ENCODE data around the gene LRP1. TPM values are rescaled to one million over a fixed set of nuclear protein-coding genes. Genes with fewer than 3 reads are reported as not detected.

LRP1 gene
- polyA plus RNA-seq, 1 donor (not counting 4 experiments of a cell fraction or from before 2014, with no cell fraction given), result 4.9 TPM

DNA sequence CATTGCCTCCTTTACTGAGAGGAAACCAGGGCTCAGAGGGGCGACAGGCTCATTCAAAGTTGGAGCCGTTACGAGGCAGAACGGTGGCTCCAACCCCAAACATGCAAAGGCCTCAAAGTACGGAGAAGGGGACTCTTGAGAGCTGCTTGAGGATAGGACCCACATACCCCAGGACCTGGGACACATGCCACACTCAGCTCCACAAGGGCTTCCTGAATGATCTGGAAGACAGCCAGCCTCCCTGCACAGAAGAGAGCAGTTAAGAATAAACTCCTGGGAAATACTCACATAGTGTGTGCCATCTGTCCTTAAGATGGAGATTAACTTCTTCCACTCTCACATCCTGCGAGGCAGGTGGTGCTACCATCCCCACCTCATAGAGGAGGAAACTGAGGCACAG, 61.8 kb downstream of the LRP1 start:
- no peaks in the 10 kb centered on the region for H3K9me3 ChIP-seq (ENCODE audit: control insufficient read depth, low read depth, low read length)
- H3K79me2 ChIP-seq (ENCODE audit: control insufficient read depth, insufficient read depth, low read length), result no peaks in the 10 kb centered on the region
- H3K36me3 ChIP-seq (ENCODE audit: control insufficient read depth in 2 of 2, extremely low read depth in 1 of 2, insufficient read depth in 2 of 2, low read length in 2 of 2), result peaks cover 0 to 39% of the 10 kb centered on the region in 2 experiments
- H3K27me3 ChIP-seq (ENCODE audit: control insufficient read depth, extremely low read depth, insufficient read depth, low read length), result no peaks in the 10 kb centered on the region
- FAIRE-seq (no peak), DNase-seq (ENCODE audit: low read depth, low spot score) (no peak)
- dilution Hi-C loops (cut with MboI; ENCODE audit: extremely low pct_ligation_motif_present, low sequenced_read_pairs), result no loop called here
- H3K4me1 ChIP-seq (ENCODE audit: control insufficient read depth, extremely low read depth, insufficient read depth, low read length), result no peaks in the 10 kb centered on the region
- no peaks in the 10 kb centered on the region for H3K9me1 ChIP-seq (ENCODE audit: control insufficient read depth, extremely low read depth, insufficient read depth, low read length)
- H3K9ac ChIP-seq (ENCODE audit: control insufficient read depth, extremely low read depth, insufficient read depth, low read length), result no peak overlapping the region
- no peaks in the 10 kb centered on the region for H4K20me1 ChIP-seq (ENCODE audit: control insufficient read depth, extremely low read depth, insufficient read depth, low read length)
- no peak for TF ChIP-seq EZH2 (IDR thresholded peaks at IDR 0.05; ENCODE audit: low read length)
- TF ChIP-seq, protein P1, sequence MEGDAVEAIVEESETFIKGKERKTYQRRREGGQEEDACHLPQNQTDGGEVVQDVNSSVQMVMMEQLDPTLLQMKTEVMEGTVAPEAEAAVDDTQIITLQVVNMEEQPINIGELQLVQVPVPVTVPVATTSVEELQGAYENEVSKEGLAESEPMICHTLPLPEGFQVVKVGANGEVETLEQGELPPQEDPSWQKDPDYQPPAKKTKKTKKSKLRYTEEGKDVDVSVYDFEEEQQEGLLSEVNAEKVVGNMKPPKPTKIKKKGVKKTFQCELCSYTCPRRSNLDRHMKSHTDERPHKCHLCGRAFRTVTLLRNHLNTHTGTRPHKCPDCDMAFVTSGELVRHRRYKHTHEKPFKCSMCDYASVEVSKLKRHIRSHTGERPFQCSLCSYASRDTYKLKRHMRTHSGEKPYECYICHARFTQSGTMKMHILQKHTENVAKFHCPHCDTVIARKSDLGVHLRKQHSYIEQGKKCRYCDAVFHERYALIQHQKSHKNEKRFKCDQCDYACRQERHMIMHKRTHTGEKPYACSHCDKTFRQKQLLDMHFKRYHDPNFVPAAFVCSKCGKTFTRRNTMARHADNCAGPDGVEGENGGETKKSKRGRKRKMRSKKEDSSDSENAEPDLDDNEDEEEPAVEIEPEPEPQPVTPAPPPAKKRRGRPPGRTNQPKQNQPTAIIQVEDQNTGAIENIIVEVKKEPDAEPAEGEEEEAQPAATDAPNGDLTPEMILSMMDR (optimal IDR thresholded peaks at IDR 0.05 in 1 of 3, IDR thresholded peaks at IDR 0.05 in 1 of 3, conservative IDR thresholded peaks at IDR 0.05 in 1 of 3; ENCODE audit: extremely low read depth in 1 of 3, insufficient read depth in 2 of 3, low read length in 3 of 3), result no peak
- H3K4me2 ChIP-seq (ENCODE audit: control insufficient read depth, extremely low read depth, insufficient read depth, low read depth, low read length), result no peak overlapping the region
- no peak overlapping the region for H2AFZ ChIP-seq (ENCODE audit: control insufficient read depth, low read length)
- no peak overlapping the region for H3K4me3 ChIP-seq (ENCODE audit: control insufficient read depth in 2 of 3, extremely low read depth in 1 of 3, insufficient read depth in 2 of 3, low read depth in 1 of 3, low read length in 3 of 3)
- H3K27ac ChIP-seq (ENCODE audit: control insufficient read depth, insufficient read depth, low read length), result no peak overlapping the region

DNA sequence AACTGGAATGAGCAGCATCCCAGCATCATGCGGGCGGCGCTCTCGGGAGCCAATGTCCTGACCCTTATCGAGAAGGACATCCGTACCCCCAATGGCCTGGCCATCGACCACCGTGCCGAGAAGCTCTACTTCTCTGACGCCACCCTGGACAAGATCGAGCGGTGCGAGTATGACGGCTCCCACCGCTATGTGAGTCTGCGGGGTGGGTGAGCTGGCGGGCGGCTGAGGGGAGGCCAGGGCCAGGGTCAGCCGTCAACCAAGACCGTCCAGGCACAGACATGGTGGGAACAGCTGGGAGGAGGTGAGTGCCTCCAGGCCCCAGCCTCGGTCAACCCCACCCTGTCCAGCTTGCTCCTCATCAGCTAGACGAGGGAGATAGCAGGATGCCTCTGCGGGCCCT, 62.5 kb downstream of the LRP1 start:
- no peaks in the 10 kb centered on the region for H3K9me3 ChIP-seq (ENCODE audit: control insufficient read depth, low read depth, low read length)
- no peak overlapping the region for H3K4me3 ChIP-seq (ENCODE audit: control insufficient read depth in 2 of 3, extremely low read depth in 1 of 3, insufficient read depth in 2 of 3, low read depth in 1 of 3, low read length in 3 of 3)
- no peak overlapping the region for H3K27ac ChIP-seq (ENCODE audit: control insufficient read depth, insufficient read depth, low read length)
- no peaks in the 10 kb centered on the region for H3K4me1 ChIP-seq (ENCODE audit: control insufficient read depth, extremely low read depth, insufficient read depth, low read length)
- peaks cover 0 to 41% of the 10 kb centered on the region in 2 experiments for H3K36me3 ChIP-seq (ENCODE audit: control insufficient read depth in 2 of 2, extremely low read depth in 1 of 2, insufficient read depth in 2 of 2, low read length in 2 of 2)
- H4K20me1 ChIP-seq (ENCODE audit: control insufficient read depth, extremely low read depth, insufficient read depth, low read length), result no peaks in the 10 kb centered on the region
- FAIRE-seq, result no peak
- TF ChIP-seq EZH2 (IDR thresholded peaks at IDR 0.05; ENCODE audit: low read length), result no peak
- TF ChIP-seq, protein P1 (optimal IDR thresholded peaks at IDR 0.05 in 1 of 3, IDR thresholded peaks at IDR 0.05 in 1 of 3, conservative IDR thresholded peaks at IDR 0.05 in 1 of 3; ENCODE audit: extremely low read depth in 1 of 3, insufficient read depth in 2 of 3, low read length in 3 of 3), result no peak
- no peak for DNase-seq (ENCODE audit: low read depth, low spot score)
- H3K9me1 ChIP-seq (ENCODE audit: control insufficient read depth, extremely low read depth, insufficient read depth, low read length), result no peaks in the 10 kb centered on the region
- H3K4me2 ChIP-seq (ENCODE audit: control insufficient read depth, extremely low read depth, insufficient read depth, low read depth, low read length), result no peak overlapping the region
- no peaks in the 10 kb centered on the region for H3K79me2 ChIP-seq (ENCODE audit: control insufficient read depth, insufficient read depth, low read length)
- H3K27me3 ChIP-seq (ENCODE audit: control insufficient read depth, extremely low read depth, insufficient read depth, low read length), result no peaks in the 10 kb centered on the region
- dilution Hi-C loops (cut with MboI; ENCODE audit: extremely low pct_ligation_motif_present, low sequenced_read_pairs), result no loop called here
- H3K9ac ChIP-seq (ENCODE audit: control insufficient read depth, extremely low read depth, insufficient read depth, low read length), result no peak overlapping the region
- no peak overlapping the region for H2AFZ ChIP-seq (ENCODE audit: control insufficient read depth, low read length)
